Adrenal gland (tissue), 12 donors: Measurements from ENCODE around the gene MPC1. TPM values are rescaled to one million over a fixed set of nuclear protein-coding genes. Genes with fewer than 3 reads are reported as not detected.
A peak's percentile ranks its signal among the peaks of the same experiment; 100 is the strongest.

Source experiments
- DNase-seq, 7 donors: peaks; one replicate each; pipeline ENCODE4 v3.0.0-alpha.2; 2019 to 2020
- H3K27ac ChIP-seq, 5 donors: fragments of 200-600 bp; sonication (generic) in 4 of 5; 1 replicate in 3 of 5; 2 replicates in 2 of 5; pipeline versions ENCODE4 v1.5.1 to v1.8.0; 2016 to 2020; ENCODE audit warnings: mild to moderate bottlenecking in 1 of 5
- H3K27me3 ChIP-seq: fragments of 200-600 bp; 2 replicates; pipeline ENCODE4 v1.8.0; 2021
- H3K36me3 ChIP-seq, 2 donors: fragments of 200-600 bp; replicated peaks in 1 of 2; 1 replicate in 1 of 2; 2 replicates in 1 of 2; pipeline versions ENCODE4 v1.5.1 to v1.8.0; 2018 to 2022
- H3K4me1 ChIP-seq, 2 donors: fragments of 200-600 bp; replicated peaks in 1 of 2; 1 replicate in 1 of 2; 2 replicates in 1 of 2; pipeline versions ENCODE4 v1.5.1 to v1.8.0; 2018 to 2021
- H3K4me3 ChIP-seq, 4 donors: fragments of 200-600 bp; sonication (generic) in 3 of 4; one replicate each; pipeline ENCODE4 v1.5.1; 2016 to 2018
- H3K9me3 ChIP-seq, 3 donors: fragments of 200-600 bp; sonication (generic) in 1 of 3; replicated peaks in 1 of 3; 1 replicate in 2 of 3; 2 replicates in 1 of 3; pipeline versions ENCODE4 v1.5.1 to v1.8.0; 2016 to 2021
- POLR2A ChIP-seq, 2 donors: fragments of 450-650 bp; IDR thresholded peaks; one replicate each; pipeline ENCODE4 v1.6.1; 2017; ENCODE audit warnings: antibody characterized with exemption in 2 of 2, mild to moderate bottlenecking in 2 of 2, moderate library complexity in 1 of 2
- WGBS, 4 donors: extraction: QIAGEN DNeasy Blood & Tissue Kit in 2 of 4; methylation state at CpG; one replicate each; pipeline versions ENCODE4 v1.1.5 to v1.1.7; 2013 to 2017; 5-methylcytosine and 5-hydroxymethylcytosine counted together
- intact Hi-C, 2 donors: fragments of 100-400 bp; cut with DNase I; formaldehyde crosslinking; loops; one replicate each; pipeline versions ENCODE4 v1.14.1 to v1.15.0; 2022 to 2023
- polyA plus RNA-seq, 3 donors: library from polyadenylated mRNA; stranded (reverse); fragments of 200-250 nt in 2 of 3; fragments of 350-450 nt in 1 of 3; fragmentation: Illumina TruSeq in 1 of 3; extraction: RNeasy Lipid Tissue Mini Kit (QIAGEN cat#74804) in 1 of 3; gene quantifications; one replicate each; pipeline ENCODE4 v1.2.3, GENCODE V29; 2013 to 2014
- total RNA-seq, 9 donors: library from RNA; depleted of rRNA in 4 of 9; stranded (reverse); fragments of >200 nt in 4 of 9; fragments of 120-200 nt in 1 of 9; fragmentation: NEBNext Ultra II Directional in 1 of 9; extraction: Animal tissue kit (Norgen Biotek cat#: 25700) in 1 of 9; gene quantifications; one replicate each; pipeline versions ENCODE4 v1.1.0 to v1.2.4, GENCODE V29; 2013 to 2023
- TF ChIP-seq, protein P1 (sequence below), 6 experiments: fragments of 450-650 bp in 4 of 6; fragments of 200-600 bp in 2 of 6; sonication (generic) in 1 of 6; IDR thresholded peaks; 1 replicate in 5 of 6; 2 replicates in 1 of 6; pipeline versions ENCODE4 v1.5.1 to v1.8.0; 2016 to 2021; ENCODE audit warnings: antibody characterized with exemption in 6 of 6, mild to moderate bottlenecking in 2 of 6, moderate library complexity in 1 of 6
- donor health status: healthy with polysubstance abuse.
- donor health status: Bipolar disorder and iron deficiency.
- donor health status: DM: yes; HTN: yes; CAD: no.
- donor health status: DM: no; HTN: no; CAD: no.
- donor health status: DM: no; HTN: no; CAD: no.
- donor health status: DM: yes; HTN: yes; CAD: no.

Gene MPC1
- total and polyA plus RNA-seq, 12 donors = 22.8 to 76.9 (median 46.0) TPM

DNA sequence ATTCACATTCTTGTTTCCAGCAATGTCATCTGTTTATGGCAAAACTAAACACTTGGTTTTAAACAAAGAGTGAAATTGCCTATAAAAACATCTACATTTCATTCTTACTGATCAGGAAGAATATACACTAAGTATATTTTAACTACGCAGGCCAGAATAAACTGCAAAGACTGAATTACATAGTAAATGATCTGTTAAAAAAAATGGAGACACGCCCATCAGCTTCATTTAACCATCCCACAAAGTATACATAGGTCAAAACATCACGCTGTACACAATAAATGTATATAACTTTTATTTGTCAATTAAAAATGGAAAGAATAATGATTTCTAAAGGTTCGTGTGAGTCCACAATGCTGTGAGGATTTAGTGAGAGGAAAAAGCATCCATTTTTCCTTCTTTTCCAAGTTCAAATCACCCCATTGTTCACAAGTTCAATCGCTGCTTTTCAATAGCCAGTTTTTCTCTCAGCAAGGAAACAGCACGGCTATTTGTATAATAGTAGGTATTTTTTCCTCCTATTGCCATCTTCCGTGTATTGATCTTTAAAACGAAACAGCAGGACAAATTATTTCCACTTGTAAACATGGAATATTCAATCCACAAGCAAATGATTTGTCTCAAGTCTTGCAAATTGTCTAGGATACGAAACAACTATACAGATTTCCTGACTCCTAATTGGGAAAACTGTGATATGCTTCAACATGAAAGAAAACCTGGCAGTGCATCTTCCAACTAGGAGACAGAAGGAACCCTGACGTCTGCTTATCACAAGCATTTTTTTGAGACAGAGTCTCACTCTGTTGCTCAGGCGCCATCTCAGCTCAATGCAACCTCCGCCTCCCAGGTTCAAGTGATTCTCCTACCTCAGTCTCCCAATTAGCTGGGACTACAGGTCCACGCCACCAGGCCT lies 51.0 kb downstream of the MPC1 start:
- Histone ChIP-seq H3K27me3 (no peaks in the 10 kb centered on the region), H3K27ac (no peak overlapping the region), H3K36me3 (peaks cover 0 to 10% of the 10 kb centered on the region in 2 donors), H3K4me3 (no peak overlapping the region), H3K9me3 (no peaks in the 10 kb centered on the region), H3K4me1 (peaks cover 0 to 26% of the 10 kb centered on the region in 2 donors)
- DNase-seq = no peak
- TF ChIP-seq POLR2A (IDR thresholded peaks at IDR 0.05) = no peak
- TF ChIP-seq, protein P1, sequence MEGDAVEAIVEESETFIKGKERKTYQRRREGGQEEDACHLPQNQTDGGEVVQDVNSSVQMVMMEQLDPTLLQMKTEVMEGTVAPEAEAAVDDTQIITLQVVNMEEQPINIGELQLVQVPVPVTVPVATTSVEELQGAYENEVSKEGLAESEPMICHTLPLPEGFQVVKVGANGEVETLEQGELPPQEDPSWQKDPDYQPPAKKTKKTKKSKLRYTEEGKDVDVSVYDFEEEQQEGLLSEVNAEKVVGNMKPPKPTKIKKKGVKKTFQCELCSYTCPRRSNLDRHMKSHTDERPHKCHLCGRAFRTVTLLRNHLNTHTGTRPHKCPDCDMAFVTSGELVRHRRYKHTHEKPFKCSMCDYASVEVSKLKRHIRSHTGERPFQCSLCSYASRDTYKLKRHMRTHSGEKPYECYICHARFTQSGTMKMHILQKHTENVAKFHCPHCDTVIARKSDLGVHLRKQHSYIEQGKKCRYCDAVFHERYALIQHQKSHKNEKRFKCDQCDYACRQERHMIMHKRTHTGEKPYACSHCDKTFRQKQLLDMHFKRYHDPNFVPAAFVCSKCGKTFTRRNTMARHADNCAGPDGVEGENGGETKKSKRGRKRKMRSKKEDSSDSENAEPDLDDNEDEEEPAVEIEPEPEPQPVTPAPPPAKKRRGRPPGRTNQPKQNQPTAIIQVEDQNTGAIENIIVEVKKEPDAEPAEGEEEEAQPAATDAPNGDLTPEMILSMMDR (IDR thresholded peaks at IDR 0.05) = no peak
- intact Hi-C loops = no loop called here
- WGBS, 4 donors = 86 to 88% (median 87%) methylated on average over 13 of the region's 13 CpGs

DNA sequence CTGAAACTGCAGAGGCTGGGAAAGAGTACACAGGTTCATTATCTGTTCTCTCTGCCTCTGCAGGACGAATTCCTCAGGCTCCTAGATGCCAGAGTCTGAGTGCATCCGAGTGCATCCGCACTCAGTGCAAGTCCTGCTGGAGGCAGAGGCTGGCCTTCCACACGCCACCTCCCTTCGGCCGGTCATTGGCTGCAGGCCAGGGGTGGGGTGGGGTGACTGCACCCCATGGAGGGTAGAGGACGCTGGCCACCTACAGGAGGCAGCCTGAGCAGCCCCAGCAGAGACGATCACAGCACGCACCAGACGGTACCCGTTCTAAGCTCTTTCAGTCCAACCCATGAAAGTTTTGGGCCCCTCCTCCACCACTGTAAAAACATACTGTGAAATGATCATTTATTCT lies 52.1 kb downstream of the MPC1 start:
- DNase-seq = peak in 4 of 7 donors; percentile 23 to 49 (median 29)
- peaks cover 0 to 22% of the 10 kb centered on the region in 2 donors for H3K36me3 ChIP-seq
- 30 to 50% (median 44%) methylated on average over 7 to 11 of the region's 11 CpGs for WGBS, 4 donors

DNA sequence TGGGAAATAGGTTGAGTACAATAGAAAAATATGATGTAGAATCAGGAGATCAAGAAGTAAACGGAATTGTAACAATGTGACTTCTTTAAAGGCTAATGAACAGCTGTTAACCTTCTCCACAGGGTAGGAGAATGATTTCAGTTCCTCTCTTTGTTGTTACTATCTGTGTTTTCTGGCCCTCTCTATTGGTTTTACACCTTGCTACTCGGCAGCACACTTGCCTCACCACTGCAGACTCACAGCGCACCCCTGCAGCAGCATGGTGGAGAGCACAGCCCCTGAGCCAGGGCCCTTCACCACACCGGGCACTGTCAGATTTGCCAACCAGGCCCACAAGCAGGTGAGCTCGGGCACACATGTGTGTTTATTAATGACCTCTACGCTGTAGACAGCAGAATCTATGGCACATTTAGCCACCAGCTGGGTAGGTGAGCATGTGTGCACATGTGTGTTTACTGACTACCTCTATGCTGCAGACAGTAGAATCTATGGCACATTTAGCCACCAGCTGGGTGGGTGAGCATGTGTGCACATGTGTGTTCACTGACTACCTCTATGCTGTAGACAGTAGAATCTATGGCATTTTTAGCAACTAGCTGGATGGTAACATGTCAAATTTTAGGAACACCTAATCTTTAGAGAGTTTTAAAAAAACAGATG lies 57.2 kb downstream of the MPC1 start:
- no peak overlapping the region for H3K27ac ChIP-seq
- no peak for DNase-seq
- intact Hi-C loops = no loop called here
- no peaks in the 10 kb centered on the region for H3K9me3 ChIP-seq
- WGBS, 4 donors = 88 to 91% (median 89%) methylated on average over 6 of the region's 6 CpGs
- TF ChIP-seq, protein P1 (IDR thresholded peaks at IDR 0.05) = no peak
- TF ChIP-seq POLR2A (IDR thresholded peaks at IDR 0.05) = no peak
- no peak overlapping the region for H3K4me3 ChIP-seq
- H3K36me3 ChIP-seq = peaks cover 0 to 50% of the 10 kb centered on the region in 2 donors
- H3K4me1 ChIP-seq = peaks cover 0 to 6% of the 10 kb centered on the region in 2 donors
- H3K27me3 ChIP-seq = no peaks in the 10 kb centered on the region

More for the DNA sequence above, 52.1 kb downstream of the MPC1 start:
- intact Hi-C loops = no loop called here
- no peaks in the 10 kb centered on the region for H3K27me3 ChIP-seq
- H3K4me3 ChIP-seq = no peak overlapping the region
- no peaks in the 10 kb centered on the region for H3K9me3 ChIP-seq
- TF ChIP-seq, protein P1 (IDR thresholded peaks at IDR 0.05) = peak in 1 of 6 experiments; percentile 17
- TF ChIP-seq POLR2A (IDR thresholded peaks at IDR 0.05) = no peak
- H3K4me1 ChIP-seq = peaks cover 0 to 26% of the 10 kb centered on the region in 2 donors
- no peak overlapping the region for H3K27ac ChIP-seq

DNA sequence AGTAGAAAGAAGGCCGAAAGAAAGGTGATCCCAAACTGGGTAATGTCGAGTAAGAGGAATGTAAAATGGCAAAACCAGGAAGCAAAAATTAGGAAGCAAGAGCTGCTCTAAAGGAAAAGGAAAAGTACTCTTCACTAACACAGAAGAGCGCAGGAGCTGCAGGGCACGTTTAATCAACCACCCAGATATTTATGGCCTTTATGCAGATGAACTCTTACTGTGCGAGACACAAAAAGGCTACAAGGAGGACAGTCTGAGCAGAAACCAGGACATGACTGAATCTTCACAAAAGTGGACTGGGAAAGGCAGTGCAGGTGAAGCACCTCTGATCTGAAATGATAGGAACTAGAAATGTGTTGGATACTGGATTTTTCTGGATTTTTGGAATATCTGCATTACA lies 59.3 kb downstream of the MPC1 start:
- intact Hi-C loops = no loop called here
- peaks cover 0 to 60% of the 10 kb centered on the region in 2 donors for H3K36me3 ChIP-seq
- H3K27me3 ChIP-seq = no peaks in the 10 kb centered on the region
- TF ChIP-seq POLR2A (IDR thresholded peaks at IDR 0.05) = no peak
- TF ChIP-seq, protein P1 (IDR thresholded peaks at IDR 0.05) = no peak
- WGBS, 4 donors = 86 to 90% (median 88%) methylated on average over 5 of the region's 5 CpGs
- no peak overlapping the region for H3K27ac ChIP-seq
- no peaks in the 10 kb centered on the region for H3K9me3 ChIP-seq
- no peak overlapping the region for H3K4me3 ChIP-seq
- no peaks in the 10 kb centered on the region for H3K4me1 ChIP-seq
- DNase-seq = no peak
